Cardiac septum (tissue), 1 donor: ENCODE results near the gene SLC6A12. TPM values are rescaled to one million over a fixed set of nuclear protein-coding genes. Genes with fewer than 3 reads are reported as not detected.

Experiments
- DNase-seq: peaks from one replicate; pipeline ENCODE4 v3.0.0-alpha.2; 2020; ENCODE audit warnings: low spot score
- intact Hi-C: fragments of 100-400 bp; cut with DNase I; formaldehyde crosslinking; loops from one replicate; pipeline ENCODE4 v1.14.0; 2022
- total RNA-seq: library from RNA; stranded (reverse); fragmentation: NEBNext Ultra II Directional; extraction: Animal tissue kit (Norgen Biotek cat#: 25700); gene quantifications from one replicate; pipeline ENCODE4 v1.2.1, GENCODE V29; 2021
- donor health status: DM: no; HTN: no; CAD: no.

Gene SLC6A12
- total RNA-seq, 1 donor from 2014 or later: 2.7 TPM

DNA sequence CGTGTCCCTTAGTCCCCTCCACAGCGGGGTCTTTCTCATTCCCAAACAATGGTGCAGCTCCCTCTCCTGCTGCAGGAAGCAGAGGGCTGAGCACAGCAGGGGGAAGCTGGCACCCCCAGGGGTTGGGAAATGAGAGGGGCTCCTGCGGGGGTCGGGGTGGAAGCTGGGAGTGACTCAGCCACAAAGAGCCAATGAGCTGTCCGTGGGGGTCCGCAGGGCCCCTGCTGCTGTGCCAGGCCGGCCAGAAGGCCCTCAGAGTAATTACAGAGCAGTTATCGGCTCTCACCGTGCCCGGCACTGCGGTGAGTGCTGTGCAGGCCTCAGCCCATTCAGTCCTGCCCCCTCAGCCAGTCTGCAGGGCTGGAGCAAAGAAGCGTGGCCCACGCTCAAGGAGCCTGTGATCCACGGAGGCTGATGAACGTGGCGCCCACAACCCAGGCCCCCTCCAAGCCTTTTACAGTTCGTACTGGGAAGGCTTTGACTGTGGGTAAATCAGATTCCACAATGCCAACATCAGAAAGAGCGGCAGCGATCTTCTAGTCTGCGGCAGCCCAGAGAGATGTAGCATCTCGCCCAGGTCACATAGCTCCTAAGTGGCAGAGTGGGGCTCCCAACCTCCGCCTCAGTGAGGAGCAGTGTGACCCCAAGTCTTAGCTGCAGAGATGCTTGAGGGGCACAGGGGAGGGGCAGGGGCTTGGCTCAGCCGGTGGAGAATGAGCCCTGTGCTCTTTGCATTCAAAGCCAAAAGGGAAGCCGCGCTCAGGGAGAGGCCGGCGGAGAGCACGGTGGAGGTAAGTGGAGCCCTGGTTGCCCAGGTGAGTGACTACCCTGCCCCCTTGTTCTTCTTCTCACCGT lies 43.4 kb downstream of the SLC6A12 start:
- no peak for DNase-seq
- intact Hi-C loops: no loop called here

GRCh38 chr12:169528-170370 lies 44.2 kb downstream of the SLC6A12 start:
- DNase-seq: no peak
- intact Hi-C loops: no loop called here

GRCh38 chr12:168763-169525 lies 45.0 kb downstream of the SLC6A12 start:
- intact Hi-C loops: no loop called here
- DNase-seq: no peak

- no peak for DNase-seq
- intact Hi-C loops: no loop called here
Measured at GRCh38 chr12:167959-168600, 45.9 kb downstream of the SLC6A12 start.

- no peak for DNase-seq
- intact Hi-C loops: no loop called here
Measured at GRCh38 chr12:166425-167075, 47.4 kb downstream of the SLC6A12 start.

DNA sequence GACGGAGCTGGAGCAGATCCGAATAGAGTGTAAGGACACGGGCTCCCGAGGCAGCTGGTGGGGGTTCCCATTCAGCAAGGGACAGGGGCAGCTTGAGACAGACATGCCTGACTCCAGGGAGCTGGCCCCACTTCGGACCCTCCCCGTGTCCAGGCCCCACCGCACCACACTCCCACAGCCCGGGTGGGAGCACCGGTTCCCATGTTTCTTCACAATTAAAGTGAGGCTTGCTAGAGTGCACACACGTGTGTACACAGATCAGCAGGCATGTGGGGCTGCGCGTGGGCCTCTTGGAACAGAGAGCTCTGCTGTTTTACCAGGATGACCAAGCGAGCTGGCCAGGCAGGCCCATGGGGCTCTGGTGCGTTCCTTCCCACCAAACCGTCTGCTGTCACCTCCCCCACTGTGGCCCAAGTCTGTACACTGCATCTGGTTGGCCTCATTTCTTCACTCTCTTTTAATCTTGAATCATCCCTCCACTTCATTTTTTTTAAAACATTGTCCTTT lies 48.0 kb downstream of the SLC6A12 start:
- DNase-seq: no peak
- intact Hi-C loops: no loop called here

GRCh38 chr12:164207-164606 lies 49.8 kb downstream of the SLC6A12 start:
- DNase-seq: no peak
- intact Hi-C loops: no loop called here

- intact Hi-C loops: no loop called here
- DNase-seq: no peak
Measured at GRCh38 chr12:163406-163986, 50.5 kb downstream of the SLC6A12 start.

- intact Hi-C loops: no loop called here
- DNase-seq: no peak
Measured at GRCh38 chr12:162467-163307, 51.3 kb downstream of the SLC6A12 start.

DNA sequence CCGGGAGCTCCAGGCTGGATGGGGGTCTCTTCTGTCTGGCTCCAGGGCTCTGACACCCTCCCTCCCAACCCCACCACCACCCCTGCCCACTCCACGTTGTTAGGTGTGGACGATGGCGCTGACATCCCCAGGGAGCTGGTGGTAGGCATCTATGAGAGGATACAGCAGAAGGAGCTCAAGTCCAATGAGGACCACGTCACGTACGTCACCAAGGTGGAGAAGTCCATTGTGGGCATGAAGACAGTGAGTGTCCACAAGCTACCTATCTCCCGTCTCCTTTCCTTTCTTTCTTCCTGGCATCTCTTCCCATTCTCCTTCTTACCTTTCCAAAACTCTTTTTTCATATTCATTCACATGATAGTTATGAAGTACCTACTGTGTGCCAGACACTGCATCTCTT lies 52.1 kb downstream of the SLC6A12 start:
- intact Hi-C loops: no loop called here
- DNase-seq: no peak

GRCh38 chr12:160858-161257 lies 53.1 kb downstream of the SLC6A12 start:
- intact Hi-C loops: no loop called here
- DNase-seq: no peak

DNA sequence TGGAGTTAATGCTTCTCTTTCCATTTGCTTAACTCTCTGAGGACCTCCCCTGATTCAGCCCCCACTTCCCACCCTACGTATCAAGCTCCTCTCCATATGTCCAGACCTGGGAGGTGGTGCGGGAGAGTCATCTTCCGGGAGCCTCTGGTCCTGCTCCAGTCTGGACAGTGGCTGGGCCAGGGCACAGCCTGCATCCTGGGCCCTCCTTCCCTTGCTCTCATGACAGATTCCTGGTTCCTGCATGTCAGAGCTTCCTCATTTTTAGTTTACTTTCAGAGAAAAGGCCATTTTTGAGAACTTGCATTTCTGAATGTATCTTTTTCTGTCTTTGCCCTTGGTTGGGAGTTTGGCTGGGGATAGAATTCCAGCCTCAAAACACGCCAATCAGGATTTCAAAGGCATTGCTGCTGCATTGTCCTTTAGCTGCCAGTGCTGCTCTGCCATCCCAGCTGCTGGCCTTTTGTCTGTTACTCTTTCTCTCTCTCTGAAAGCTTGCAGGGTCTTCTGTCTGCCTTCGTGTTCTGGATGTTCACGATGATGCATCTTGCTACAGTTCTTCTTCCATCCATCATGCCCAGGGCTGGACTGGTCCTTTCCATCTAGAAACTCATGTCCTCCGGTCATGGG lies 54.7 kb downstream of the SLC6A12 start:
- no peak for DNase-seq
- intact Hi-C loops: no loop called here

GRCh38 chr12:157644-158043 lies 56.3 kb downstream of the SLC6A12 start:
- no peak for DNase-seq
- intact Hi-C loops: no loop called here

GRCh38 chr12:156945-157344 lies 57.0 kb downstream of the SLC6A12 start:
- intact Hi-C loops: no loop called here
- no peak for DNase-seq

DNA sequence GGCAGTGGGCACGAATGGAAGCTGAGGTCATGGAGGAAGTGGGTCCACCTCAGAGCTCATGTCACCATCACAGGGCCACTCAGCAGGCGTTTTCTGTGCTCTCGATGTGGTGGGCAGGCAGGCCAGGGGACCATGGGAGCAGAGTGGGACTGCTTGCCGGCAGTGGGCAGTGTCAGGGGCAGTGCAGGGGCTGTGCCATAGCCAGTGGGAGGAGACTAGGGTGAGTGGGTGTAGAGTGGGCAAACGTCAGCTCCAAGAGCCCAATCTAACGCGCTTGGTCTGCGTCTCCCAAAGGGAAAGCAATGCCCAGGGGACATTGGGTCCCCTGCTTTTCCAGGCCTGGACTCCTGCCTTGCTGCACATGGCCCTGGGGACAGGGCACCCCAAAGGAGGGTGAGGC lies 58.3 kb downstream of the SLC6A12 start:
- intact Hi-C loops: no loop called here

DNA sequence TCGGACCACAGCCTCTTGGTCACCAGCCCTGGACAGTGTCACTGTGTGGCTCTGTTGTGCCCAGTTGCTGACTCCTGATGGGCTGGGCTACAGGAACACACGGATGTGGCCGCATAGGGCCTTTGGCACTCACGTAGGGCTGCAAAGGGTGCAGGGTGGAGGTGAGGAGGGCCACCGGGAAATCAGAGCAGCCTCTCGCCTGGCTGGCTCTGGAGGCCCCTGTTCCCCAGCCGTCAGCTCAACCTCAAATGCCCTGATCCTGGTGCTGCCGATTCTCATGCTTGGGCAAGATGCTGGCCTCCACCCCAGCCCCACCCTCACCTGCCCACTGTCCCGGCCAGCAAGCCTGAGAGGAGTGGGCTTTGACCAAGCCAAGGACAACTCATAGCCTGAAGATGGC lies 59.0 kb downstream of the SLC6A12 start:
- intact Hi-C loops: no loop called here
- DNase-seq: no peak

More for the DNA sequence above, 58.3 kb downstream of the SLC6A12 start:
- no peak for DNase-seq

- intact Hi-C loops: no loop called here
Measured at GRCh38 chr12:154058-154457, 59.9 kb downstream of the SLC6A12 start.

More at GRCh38 chr12:154058-154457, 59.9 kb downstream of the SLC6A12 start:
- DNase-seq: no peak
